ENCODE results near the gene SCP2.

SCP2 gene

GRCh38 chr1:53094533-53094919, 167.4 kb downstream of the SCP2 start:
- DNase-seq (ENCODE audit: low spot score) = no peak
- no peak for TF ChIP-seq CTCF (IDR thresholded peaks at IDR 0.05; ENCODE audit: borderline replicate concordance, control extremely low read depth, extremely low read depth, insufficient read depth, missing control alignments)
- in situ Hi-C loops (cut with MboI; ENCODE audit: low sequenced_read_pairs, unreplicated experiment) = no loop called here
